OCI-LY3 (cell line): Measurements from ENCODE around the gene PHTF1.

Experiments used
- CTCF ChIP-seq: fragments of 200-600, 300-600 bp; sonication (generic); IDR thresholded peaks from 2 replicates; pipeline ENCODE4 v1.5.1; 2014; ENCODE audit warnings: antibody characterized with exemption, low read length, low read depth
- EZH2phosphoT487 ChIP-seq: fragments of 200-600 bp; shearing (Covaris generic); IDR thresholded peaks from 2 replicates; pipeline ENCODE4 v1.6.1; 2018; ENCODE audit warnings: antibody characterized with exemption, mixed run types, low read depth

DNA sequence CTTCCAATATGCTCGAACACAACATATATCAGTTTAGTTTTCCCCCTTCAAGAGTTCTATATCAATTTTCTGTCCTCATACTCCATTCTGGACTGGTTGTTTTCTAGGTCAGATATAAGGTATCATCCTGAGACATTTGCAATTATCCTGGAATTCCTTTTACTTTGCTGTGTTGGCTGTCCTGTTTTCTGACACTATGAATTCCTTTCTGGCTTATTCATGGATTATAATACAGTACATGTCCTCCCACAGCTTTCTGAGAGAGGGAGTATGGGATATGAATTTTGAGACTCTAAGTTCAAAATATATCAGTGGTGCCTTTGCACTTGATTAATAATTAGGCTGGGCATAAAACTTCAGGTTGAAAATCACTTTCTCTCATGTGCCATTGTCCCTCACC is 11.9 kb downstream of the PHTF1 start:
- no peak for TF ChIP-seq CTCF
- TF ChIP-seq EZH2phosphoT487: no peak
